SK-N-SH (cell line): ENCODE data around the gene POLR3E. TPM values are rescaled to one million over a fixed set of nuclear protein-coding genes. Genes with fewer than 3 reads are reported as not detected.

ENCODE experiments used
- CTCF ChIA-PET: fragments of 300-600, 350-600 bp; formaldehyde crosslinking; extraction: SDS; loops from one replicate; lab custom pipeline; 2021; lab: Yijun Ruan, JAX
- POLR2A ChIA-PET: fragments of 350-600 bp; sonication (Branson Sonifier 250); formaldehyde crosslinking; extraction: SDS; loops from one replicate; lab custom pipeline; 2020; ENCODE audit warnings: antibody characterized with exemption, inconsistent platforms; lab: Yijun Ruan, JAX
- DNase-seq: peaks from one replicate; pipeline ENCODE4 v3.0.0; 2012
- H2AFZ ChIP-seq: fragments of 200-600 bp; sonication (generic); 2 replicates; pipeline ENCODE4 v1.8.1; 2016; ENCODE audit warnings: antibody characterized with exemption, mild to moderate bottlenecking, low read depth
- H3F3A ChIP-seq: fragments of 200-600 bp; sonication (generic); replicated peaks from 2 replicates; pipeline ENCODE3; 2016; ENCODE audit warnings: antibody characterized with exemption, mild to moderate bottlenecking; ENCODE audit not compliant: insufficient read depth
- H3K27ac ChIP-seq, 2 experiments: fragments of 200-500 bp in 1 of 2; fragments of 200-600 bp in 1 of 2; sonication (Bioruptor generic) in 1 of 2; sonication (generic), shearing (Covaris generic) in 1 of 2; 2 replicates each; pipeline versions ENCODE4 v1.5.1 to v1.6.1; 2014 to 2016; ENCODE audit warnings: low read depth in 2 of 2, inconsistent platforms in 1 of 2, low read length in 1 of 2, mild to moderate bottlenecking in 1 of 2, mixed read lengths in 1 of 2
- H3K27me3 ChIP-seq: fragments of 200-600 bp; sonication (generic), shearing (Covaris generic); 2 replicates; pipeline ENCODE4 v1.6.1; 2016; ENCODE audit warnings: mixed run types; ENCODE audit not compliant: insufficient read depth
- H3K36me3 ChIP-seq, 2 experiments: fragments of 200-500 bp in 1 of 2; fragments of 200-600 bp in 1 of 2; sonication (Bioruptor generic) in 1 of 2; sonication (generic) in 1 of 2; replicated peaks in 1 of 2; 2 replicates each; pipeline versions ENCODE3 to v1.5.1; 2014 to 2016; ENCODE audit warnings: low read length in 1 of 2, mild to moderate bottlenecking in 1 of 2; ENCODE audit not compliant: insufficient read depth in 2 of 2, control insufficient read depth in 1 of 2
- H3K4me1 ChIP-seq, 2 experiments: fragments of 200-500 bp in 1 of 2; fragments of 200-600 bp in 1 of 2; sonication (Bioruptor generic) in 1 of 2; sonication (generic), shearing (Covaris generic) in 1 of 2; 2 replicates each; pipeline versions ENCODE4 v1.5.1 to v1.6.1; 2014 to 2016; ENCODE audit warnings: low read depth in 1 of 2, low read length in 1 of 2, mixed run types in 1 of 2; ENCODE audit not compliant: insufficient read depth in 2 of 2, control insufficient read depth in 1 of 2
- H3K4me2 ChIP-seq: fragments of 200-600 bp; sonication (generic), shearing (Covaris generic); 2 replicates; pipeline ENCODE4 v1.6.1; 2017; ENCODE audit warnings: mixed run types
- H3K4me3 ChIP-seq, 2 experiments: fragments of 200-500 bp in 1 of 2; fragments of 200-600 bp in 1 of 2; sonication (Bioruptor generic) in 1 of 2; sonication (generic), shearing (Covaris generic) in 1 of 2; 2 replicates each; pipeline versions ENCODE4 v1.5.1 to v1.8.1; 2014 to 2016; ENCODE audit warnings: low read depth in 2 of 2, inconsistent platforms in 1 of 2, low read length in 1 of 2, mild to moderate bottlenecking in 1 of 2, mixed read lengths in 1 of 2, moderate library complexity in 1 of 2
- H3K79me2 ChIP-seq: fragments of 200-600 bp; sonication (generic); 2 replicates; pipeline ENCODE4 v1.8.1; 2017; ENCODE audit warnings: mild to moderate bottlenecking; ENCODE audit not compliant: insufficient read depth
- H3K9ac ChIP-seq: fragments of 200-600 bp; sonication (generic); 2 replicates; pipeline ENCODE4 v1.6.1; 2017; ENCODE audit warnings: mixed run types
- H3K9me2 ChIP-seq: fragments of 200-600 bp; sonication (generic); 2 replicates; pipeline ENCODE4 v1.6.1; 2017; ENCODE audit warnings: mixed run types
- H3K9me3 ChIP-seq: fragments of 200-600 bp; sonication (generic); 2 replicates; pipeline ENCODE4 v1.6.1; 2017; ENCODE audit warnings: mixed run types, mild to moderate bottlenecking, moderate library complexity
- H4K20me1 ChIP-seq: fragments of 200-600 bp; sonication (generic); 2 replicates; pipeline ENCODE4 v1.6.1; 2017; ENCODE audit warnings: mild to moderate bottlenecking, mixed run types; ENCODE audit not compliant: insufficient read depth
- CHD2 ChIP-seq: fragments of 150-350 bp; IDR thresholded peaks from 2 replicates; pipeline ENCODE4 v1.6.1; 2018; ENCODE audit warnings: low read length; ENCODE audit not compliant: partially characterized antibody
- CTCF ChIP-seq: fragments of 200-600 bp; sonication (generic); IDR thresholded peaks from 2 replicates; pipeline ENCODE4 v1.6.1; 2017; ENCODE audit warnings: antibody characterized with exemption, mild to moderate bottlenecking, moderate library complexity
- ELF1 ChIP-seq: IDR thresholded peaks from 2 replicates; pipeline ENCODE4 v1.4.0; 2012
- FOSL2 ChIP-seq: IDR thresholded peaks from 2 replicates; pipeline ENCODE4 v1.4.0; 2012; ENCODE audit warnings: low read depth, mild to moderate bottlenecking, moderate library complexity, borderline replicate concordance
- FOXJ3 ChIP-seq: sonication (generic); formaldehyde crosslinking; IDR thresholded peaks from 2 replicates; pipeline ENCODE4 v1.5.1; 2020; ENCODE audit warnings: mild to moderate bottlenecking, missing genetic modification reagents
- GATA2 ChIP-seq: sonication (generic); formaldehyde crosslinking; IDR thresholded peaks from 2 replicates; pipeline ENCODE4 v1.5.0; 2020; ENCODE audit warnings: mild to moderate bottlenecking, missing genetic modification reagents
- JUND ChIP-seq: IDR thresholded peaks from 2 replicates; pipeline ENCODE4 v1.4.0; 2012
- MAX ChIP-seq: IDR thresholded peaks from 2 replicates; pipeline ENCODE4 v1.4.0; 2012; ENCODE audit warnings: low read depth
- MXI1 ChIP-seq: IDR thresholded peaks from 2 replicates; pipeline ENCODE4 v1.6.1; 2012; ENCODE audit warnings: mild to moderate bottlenecking, low read depth, low read length, improper control_type of control experiment
- NRF1 ChIP-seq: IDR thresholded peaks from 2 replicates; pipeline ENCODE4 v1.6.1; 2012; ENCODE audit warnings: low read depth, mild to moderate bottlenecking, low read length
- PBX3 ChIP-seq: IDR thresholded peaks from 2 replicates; pipeline ENCODE4; 2012
- POLR2AphosphoS5 ChIP-seq: IDR thresholded peaks from 2 replicates; pipeline ENCODE4 v1.6.1; 2012; ENCODE audit warnings: low read depth, low read length
- TEAD4 ChIP-seq: IDR thresholded peaks from 2 replicates; pipeline ENCODE4 v1.4.0; 2012; ENCODE audit warnings: mild to moderate bottlenecking, borderline replicate concordance; ENCODE audit not compliant: insufficient read depth
- YY1 ChIP-seq: IDR thresholded peaks from 2 replicates; pipeline ENCODE4 v1.4.0; 2012; ENCODE audit warnings: low read depth, mild to moderate bottlenecking
- ZBTB33 ChIP-seq: IDR thresholded peaks from 2 replicates; pipeline ENCODE4 v1.4.0; 2012; ENCODE audit warnings: low read depth, borderline replicate concordance
- WGBS: methylation state at CpG from one replicate; pipeline ENCODE4 v1.1.6; 2017; ENCODE audit warnings: low lambda C conversion rate; 5-methylcytosine and 5-hydroxymethylcytosine counted together
- polyA plus RNA-seq, 3 experiments: library from polyadenylated mRNA; depleted of rRNA; stranded (reverse); fragments of >200 nt; gene quantifications; 2 replicates each; pipeline ENCODE4 v1.2.3, GENCODE V29; 2012

Gene POLR3E
- polyA plus RNA-seq, 1 of the 3 experiments (the other 2 are of a cell fraction): 59.6 TPM

- Histone ChIP-seq H3K79me2 (peaks cover 32% of the 10 kb centered on the region; the same call in 1 of the 2 replicates), H3K4me1 (peaks cover 0 to 9% of the 10 kb centered on the region in 2 experiments; a peak in 1 of 4 replicates), H3K27ac (peak overlapping the region in 1 of 2 experiments; percentile 3; a peak in 1 of 4 replicates), H3K9me3 (no peaks in the 10 kb centered on the region), H4K20me1 (peaks cover 34% of the 10 kb centered on the region), H3K9me2 (no peaks in the 10 kb centered on the region), H3K9ac (peak overlapping the region; percentile 41), H2AFZ (peak overlapping the region; percentile 78), H3K4me3 (peak overlapping the region; percentile 78 to 84), H3K4me2 (peak overlapping the region; percentile 67), H3F3A (peaks cover 26% of the 10 kb centered on the region), H3K27me3 (no peaks in the 10 kb centered on the region), H3K36me3 (no peaks in the 10 kb centered on the region)
- CTCF ChIA-PET: interaction anchor here (0.5 to 6.4 kb wide), 12 partner anchors 14 to 295 kb away, joined by 3 to 115 read pairs (median 5); partner anchors contain the start of genes EEF2K and PDZD9
- TF ChIP-seq GATA2 (CRISPR knock-in tag): peak; percentile 25; the same call in 1 of the 2 replicates
- TF ChIP-seq ZBTB33: no peak
- no peak for TF ChIP-seq POLR2AphosphoS5
- WGBS: under 1% methylated on average over 17 of the region's 17 CpGs
- POLR2A ChIA-PET: no interaction called here
- no peak for DNase-seq
Measured at GRCh38 chr16:22296225-22297113, 740 bp upstream of the POLR3E start.

- WGBS: 3% methylated on average over 23 of the region's 39 CpGs
- peaks cover 41% of the 10 kb centered on the region for H3K79me2 ChIP-seq
- no peaks in the 10 kb centered on the region for H3K9me2 ChIP-seq
- H3K36me3 ChIP-seq: peaks cover 0 to 11% of the 10 kb centered on the region in 2 experiments
- no peaks in the 10 kb centered on the region for H3K9me3 ChIP-seq
- H3K4me1 ChIP-seq: peaks cover 0 to 9% of the 10 kb centered on the region in 2 experiments; a peak in 1 of 4 replicates
- peak; percentile 79 for DNase-seq
- H3F3A ChIP-seq: peaks cover 26% of the 10 kb centered on the region
- H4K20me1 ChIP-seq: peaks cover 38% of the 10 kb centered on the region
- peak overlapping the region; percentile 78 to 84 for H3K4me3 ChIP-seq
- H3K4me2 ChIP-seq: peak overlapping the region; percentile 87
- H3K9ac ChIP-seq: peak overlapping the region; percentile 90
- ChIA-PET POLR2A (interaction anchor here (0.6 to 1.9 kb wide), 4 partner anchors 8 to 107 kb away, joined by 3 to 14 read pairs (median 4); partner anchors contain the start of gene EEF2K), CTCF (interaction anchor here (0.9 to 6.4 kb wide), 9 partner anchors 13 to 348 kb away, joined by 3 to 115 read pairs (median 4); partner anchors contain the start of gene EEF2K)
- 0 out of 2 replicates have a peak overlapping the region, but pooled peaks have one; percentile 49 for H2AFZ ChIP-seq
- H3K27me3 ChIP-seq: no peaks in the 10 kb centered on the region
- H3K27ac ChIP-seq: peak overlapping the region; percentile 85 to 90
- TF ChIP-seq YY1: no peak
- no peak for TF ChIP-seq FOXJ3
- TF ChIP-seq TEAD4: peak; percentile 80; the same call in 1 of the 2 replicates
- TF ChIP-seq ZBTB33: no peak
- no peak for TF ChIP-seq CTCF
- TF ChIP-seq JUND: no peak; the same call in 1 of the 2 replicates
- TF ChIP-seq FOSL2: peak; percentile 49; the same call in 1 of the 2 replicates
- TF ChIP-seq MAX: peak; percentile 52; the same call in 1 of the 2 replicates
- peak; percentile 76; the same call in 1 of the 2 replicates for TF ChIP-seq MXI1
- TF ChIP-seq ELF1: no peak
- peak; percentile 15; the same call in 1 of the 2 replicates for TF ChIP-seq PBX3
- no peak for TF ChIP-seq NRF1
- no peak for TF ChIP-seq GATA2 (CRISPR knock-in tag)
- no peak for TF ChIP-seq CHD2
Measured at GRCh38 chr16:22297871-22298733, 893 bp downstream of the POLR3E start.
